Measurements from ENCODE around the gene TTC23. TPM values are rescaled to one million over a fixed set of nuclear protein-coding genes. Genes with fewer than 3 reads are reported as not detected.
"Not testable (repeated sequence)": the region's sequence is repeated elsewhere in the genome, so short reads cannot be mapped to it uniquely, and the experiment has no call there.

Gene TTC23
- total RNA-seq, 2 donors from 2014 or later = 0.30 TPM; not detected in 1

- no peak for DNase-seq
- no peak overlapping the region for H3K4me3 Mint-ChIP-seq
- no peaks in the 10 kb centered on the region for H3K9me3 ChIP-seq (ENCODE audit: control insufficient read depth, low read length, poor library complexity, severe bottlenecking)
- H3K27ac Mint-ChIP-seq = no peak overlapping the region
- no peaks in the 10 kb centered on the region for H3K4me1 Mint-ChIP-seq
- H3K27me3 Mint-ChIP-seq = peaks cover 34% of the 10 kb centered on the region
- peaks cover 2% of the 10 kb centered on the region for H3K36me3 Mint-ChIP-seq (ENCODE audit: low read depth)
- no peak for ATAC-seq
These were observed 40.1 kb downstream of the TTC23 start for GRCh38 chr15:99209326-99209725.

- Mint-ChIP-seq H3K36me3 (ENCODE audit: low read depth) (peaks cover 2% of the 10 kb centered on the region), H3K27me3 (peaks cover 41% of the 10 kb centered on the region), H3K4me3 (peak overlapping the region; percentile 39), H3K4me1 (no peaks in the 10 kb centered on the region), H3K27ac (no peak overlapping the region)
- ATAC-seq (no peak), DNase-seq (no peak)
- no peaks in the 10 kb centered on the region for H3K9me3 ChIP-seq (ENCODE audit: control insufficient read depth, low read length, poor library complexity, severe bottlenecking)
These were observed 41.7 kb downstream of the TTC23 start for GRCh38 chr15:99207672-99208071.

- Mint-ChIP-seq H3K4me1 (no peaks in the 10 kb centered on the region), H3K4me3 (no peak overlapping the region), H3K27me3 (peaks cover 26% of the 10 kb centered on the region), H3K27ac (no peak overlapping the region), H3K36me3 (ENCODE audit: low read depth) (no peaks in the 10 kb centered on the region)
- no peaks in the 10 kb centered on the region for H3K9me3 ChIP-seq (ENCODE audit: control insufficient read depth, low read length, poor library complexity, severe bottlenecking)
- DNase-seq = no peak
- no peak for ATAC-seq
These were observed 47.2 kb downstream of the TTC23 start for GRCh38 chr15:99202176-99202552.

- no peak overlapping the region for H3K4me3 Mint-ChIP-seq
- no peak for DNase-seq
- no peaks in the 10 kb centered on the region for H3K4me1 Mint-ChIP-seq
- peaks cover 26% of the 10 kb centered on the region for H3K27me3 Mint-ChIP-seq
- no peak overlapping the region for H3K27ac Mint-ChIP-seq
- no peaks in the 10 kb centered on the region for H3K9me3 ChIP-seq (ENCODE audit: control insufficient read depth, low read length, poor library complexity, severe bottlenecking)
- no peaks in the 10 kb centered on the region for H3K36me3 Mint-ChIP-seq (ENCODE audit: low read depth)
- no peak for ATAC-seq
These were observed 47.8 kb downstream of the TTC23 start for GRCh38 chr15:99201408-99202175.

GRCh38 chr15:99197856-99198255 is 51.5 kb downstream of the TTC23 start:
- DNase-seq = no peak
- Mint-ChIP-seq H3K36me3 (ENCODE audit: low read depth) (peaks cover 5% of the 10 kb centered on the region), H3K4me3 (no peak overlapping the region), H3K27me3 (peaks cover 4% of the 10 kb centered on the region), H3K27ac (no peak overlapping the region), H3K4me1 (no peaks in the 10 kb centered on the region)
- no peak for ATAC-seq
- H3K9me3 ChIP-seq (ENCODE audit: control insufficient read depth, low read length, poor library complexity, severe bottlenecking) = no peaks in the 10 kb centered on the region

GRCh38 chr15:99192181-99192580 is 57.2 kb downstream of the TTC23 start:
- not testable (repeated sequence) for ATAC-seq; H3K4me1 Mint-ChIP-seq; DNase-seq; H3K27ac Mint-ChIP-seq; H3K4me3 Mint-ChIP-seq; H3K27me3 Mint-ChIP-seq; H3K36me3 Mint-ChIP-seq (ENCODE audit: low read depth); H3K9me3 ChIP-seq (ENCODE audit: control insufficient read depth, low read length, poor library complexity, severe bottlenecking)

GRCh38 chr15:99187936-99188335 is 61.4 kb downstream of the TTC23 start:
- H3K27me3 Mint-ChIP-seq = no peaks in the 10 kb centered on the region
- H3K4me3 Mint-ChIP-seq = no peak overlapping the region
- peaks cover 2% of the 10 kb centered on the region for H3K36me3 Mint-ChIP-seq (ENCODE audit: low read depth)
- no peak for DNase-seq
- ATAC-seq = no peak
- no peaks in the 10 kb centered on the region for H3K4me1 Mint-ChIP-seq
- no peak overlapping the region for H3K27ac Mint-ChIP-seq
- H3K9me3 ChIP-seq (ENCODE audit: control insufficient read depth, low read length, poor library complexity, severe bottlenecking) = no peaks in the 10 kb centered on the region

- H3K27ac Mint-ChIP-seq = no peak overlapping the region
- peaks cover 6% of the 10 kb centered on the region for H3K4me1 Mint-ChIP-seq
- H3K4me3 Mint-ChIP-seq = no peak overlapping the region
- H3K36me3 Mint-ChIP-seq (ENCODE audit: low read depth) = peaks cover 2% of the 10 kb centered on the region
- H3K27me3 Mint-ChIP-seq = peaks cover 17% of the 10 kb centered on the region
- DNase-seq (no peak), ATAC-seq (no peak)
- no peaks in the 10 kb centered on the region for H3K9me3 ChIP-seq (ENCODE audit: control insufficient read depth, low read length, poor library complexity, severe bottlenecking)
These were observed 63.8 kb downstream of the TTC23 start for GRCh38 chr15:99185414-99186130.

- no peak overlapping the region for H3K27ac Mint-ChIP-seq
- peaks cover 2% of the 10 kb centered on the region for H3K36me3 Mint-ChIP-seq (ENCODE audit: low read depth)
- no peak for ATAC-seq
- peaks cover 17% of the 10 kb centered on the region for H3K27me3 Mint-ChIP-seq
- H3K9me3 ChIP-seq (ENCODE audit: control insufficient read depth, low read length, poor library complexity, severe bottlenecking) = no peaks in the 10 kb centered on the region
- peaks cover 6% of the 10 kb centered on the region for H3K4me1 Mint-ChIP-seq
- no peak for DNase-seq
- H3K4me3 Mint-ChIP-seq = no peak overlapping the region
These were observed 66.6 kb downstream of the TTC23 start for GRCh38 chr15:99182791-99183190.

- peaks cover 17% of the 10 kb centered on the region for H3K27me3 Mint-ChIP-seq
These were observed 67.8 kb downstream of the TTC23 start for GRCh38 chr15:99181545-99181971.

GRCh38 chr15:99180964-99181306 is 68.4 kb downstream of the TTC23 start:
- H3K4me3 Mint-ChIP-seq = no peak overlapping the region
- H3K36me3 Mint-ChIP-seq (ENCODE audit: low read depth) = peaks cover 2% of the 10 kb centered on the region
- no peaks in the 10 kb centered on the region for H3K9me3 ChIP-seq (ENCODE audit: control insufficient read depth, low read length, poor library complexity, severe bottlenecking)
- no peak for DNase-seq
- no peak overlapping the region for H3K27ac Mint-ChIP-seq
- H3K27me3 Mint-ChIP-seq = peaks cover 17% of the 10 kb centered on the region
- peaks cover 6% of the 10 kb centered on the region for H3K4me1 Mint-ChIP-seq
- ATAC-seq = no peak

More at GRCh38 chr15:99181545-99181971, 67.8 kb downstream of the TTC23 start:
- ATAC-seq = no peak
- H3K36me3 Mint-ChIP-seq (ENCODE audit: low read depth) = peaks cover 2% of the 10 kb centered on the region
- no peaks in the 10 kb centered on the region for H3K9me3 ChIP-seq (ENCODE audit: control insufficient read depth, low read length, poor library complexity, severe bottlenecking)
- DNase-seq = no peak
- H3K4me3 Mint-ChIP-seq = peak overlapping the region; percentile 19
- no peak overlapping the region for H3K27ac Mint-ChIP-seq
- peaks cover 6% of the 10 kb centered on the region for H3K4me1 Mint-ChIP-seq

GRCh38 chr15:99180086-99180963 is 69.1 kb downstream of the TTC23 start:
- H3K4me3 Mint-ChIP-seq = no peak overlapping the region
- ATAC-seq (no peak), DNase-seq (no peak)
- H3K9me3 ChIP-seq (ENCODE audit: control insufficient read depth, low read length, poor library complexity, severe bottlenecking) = no peaks in the 10 kb centered on the region
- H3K4me1 Mint-ChIP-seq = peaks cover 6% of the 10 kb centered on the region
- no peak overlapping the region for H3K27ac Mint-ChIP-seq
- peaks cover 17% of the 10 kb centered on the region for H3K27me3 Mint-ChIP-seq
- H3K36me3 Mint-ChIP-seq (ENCODE audit: low read depth) = peaks cover 2% of the 10 kb centered on the region

- peaks cover 4% of the 10 kb centered on the region for H3K4me1 Mint-ChIP-seq
- no peak overlapping the region for H3K4me3 Mint-ChIP-seq
- H3K36me3 Mint-ChIP-seq (ENCODE audit: low read depth) = no peaks in the 10 kb centered on the region
- ATAC-seq = no peak
- H3K27ac Mint-ChIP-seq = no peak overlapping the region
- DNase-seq = no peak
- H3K9me3 ChIP-seq (ENCODE audit: control insufficient read depth, low read length, poor library complexity, severe bottlenecking) = no peaks in the 10 kb centered on the region
- peaks cover 15% of the 10 kb centered on the region for H3K27me3 Mint-ChIP-seq
These were observed 71.7 kb downstream of the TTC23 start for GRCh38 chr15:99177679-99178078.

All from T-helper 17 cell (primary cell).